ENCODE data around the gene OR5B12. TPM values are rescaled to one million over a fixed set of nuclear protein-coding genes. Genes with fewer than 3 reads are reported as not detected.

The OR5B12 gene
- polyA plus RNA-seq, 1 donor, result 0.03 TPM

Other genes starting within 250 kb of the OR5B12 start
- gene OR1S2, start 238.1 kb downstream of the OR5B12 start, polyA plus RNA-seq, result not detected
- not detected for gene OR1S1, start 229.5 kb downstream of the OR5B12 start, polyA plus RNA-seq
- not detected for gene OR10Q1, start 213.3 kb downstream of the OR5B12 start, polyA plus RNA-seq
- not detected for gene OR10W1, start 174.0 kb downstream of the OR5B12 start, polyA plus RNA-seq
- gene OR5B17, start 83.2 kb downstream of the OR5B12 start, polyA plus RNA-seq, result not detected
- not detected for gene OR5B3, start 35.4 kb downstream of the OR5B12 start, polyA plus RNA-seq
- gene OR5B2, start 14.1 kb downstream of the OR5B12 start, polyA plus RNA-seq, result 0.01 TPM
- 0.07 TPM for gene OR5B21, start 65.9 kb upstream of the OR5B12 start, polyA plus RNA-seq
- 13.4 TPM for gene LPXN, start 133.6 kb upstream of the OR5B12 start, polyA plus RNA-seq
- 51.5 TPM for gene ZFP91, start 136.8 kb upstream of the OR5B12 start, polyA plus RNA-seq
- gene CNTF, start 180.4 kb upstream of the OR5B12 start, polyA plus RNA-seq, result 1.4 TPM